ENCODE measurements around the gene HMCES.

Gene HMCES

GRCh38 chr3:129246636-129247035 lies 32.0 kb upstream of the HMCES start:
- DNase-seq (ENCODE audit: low read depth), result no peak
- TF ChIP-seq, protein P1, sequence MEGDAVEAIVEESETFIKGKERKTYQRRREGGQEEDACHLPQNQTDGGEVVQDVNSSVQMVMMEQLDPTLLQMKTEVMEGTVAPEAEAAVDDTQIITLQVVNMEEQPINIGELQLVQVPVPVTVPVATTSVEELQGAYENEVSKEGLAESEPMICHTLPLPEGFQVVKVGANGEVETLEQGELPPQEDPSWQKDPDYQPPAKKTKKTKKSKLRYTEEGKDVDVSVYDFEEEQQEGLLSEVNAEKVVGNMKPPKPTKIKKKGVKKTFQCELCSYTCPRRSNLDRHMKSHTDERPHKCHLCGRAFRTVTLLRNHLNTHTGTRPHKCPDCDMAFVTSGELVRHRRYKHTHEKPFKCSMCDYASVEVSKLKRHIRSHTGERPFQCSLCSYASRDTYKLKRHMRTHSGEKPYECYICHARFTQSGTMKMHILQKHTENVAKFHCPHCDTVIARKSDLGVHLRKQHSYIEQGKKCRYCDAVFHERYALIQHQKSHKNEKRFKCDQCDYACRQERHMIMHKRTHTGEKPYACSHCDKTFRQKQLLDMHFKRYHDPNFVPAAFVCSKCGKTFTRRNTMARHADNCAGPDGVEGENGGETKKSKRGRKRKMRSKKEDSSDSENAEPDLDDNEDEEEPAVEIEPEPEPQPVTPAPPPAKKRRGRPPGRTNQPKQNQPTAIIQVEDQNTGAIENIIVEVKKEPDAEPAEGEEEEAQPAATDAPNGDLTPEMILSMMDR (conservative IDR thresholded peaks at IDR 0.05; ENCODE audit: low read depth, low read length), result no peak

DNA sequence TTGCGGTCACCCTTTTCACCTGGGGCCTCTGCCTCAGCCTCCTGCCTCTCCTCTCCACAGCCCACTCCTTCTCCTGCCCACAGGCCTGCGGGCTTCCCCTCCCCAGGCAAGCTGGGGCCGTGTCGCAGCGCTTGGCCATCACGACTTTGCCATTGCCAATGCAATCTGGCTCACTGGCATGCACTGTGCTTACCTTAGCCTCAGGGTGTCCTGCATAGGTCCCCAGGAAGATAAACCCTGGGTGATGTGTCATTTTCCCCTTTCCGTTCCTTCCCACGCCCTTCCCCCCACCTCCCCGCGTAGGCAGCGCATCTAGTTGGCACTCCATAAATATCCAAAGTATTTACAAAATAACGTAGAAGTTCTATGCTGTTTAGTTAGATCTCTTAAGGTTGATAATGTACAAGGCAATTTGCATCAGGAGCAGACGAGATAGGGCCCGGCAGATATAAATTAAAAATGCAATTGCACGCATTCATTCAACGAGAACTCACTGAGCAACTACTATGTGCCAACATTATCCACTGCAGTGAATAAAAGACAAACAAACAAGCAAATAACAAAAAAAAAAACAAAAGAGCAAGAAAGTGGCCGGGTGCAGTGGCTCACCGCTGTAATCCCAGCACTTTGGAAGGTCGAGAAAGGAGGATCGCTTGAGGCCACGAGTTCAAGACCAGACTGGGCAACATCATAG lies 30.2 kb upstream of the HMCES start:
- H3K4me3 ChIP-seq (ENCODE audit: low read depth, low read length), result peak overlapping the region; percentile 80
- DNase-seq (ENCODE audit: low read depth), result no peak
- TF ChIP-seq, protein P1 (conservative IDR thresholded peaks at IDR 0.05; ENCODE audit: low read depth, low read length), result no peak

More at GRCh38 chr3:129246636-129247035, 32.0 kb upstream of the HMCES start:
- H3K4me3 ChIP-seq (ENCODE audit: low read depth, low read length), result no peak overlapping the region

DNA sequence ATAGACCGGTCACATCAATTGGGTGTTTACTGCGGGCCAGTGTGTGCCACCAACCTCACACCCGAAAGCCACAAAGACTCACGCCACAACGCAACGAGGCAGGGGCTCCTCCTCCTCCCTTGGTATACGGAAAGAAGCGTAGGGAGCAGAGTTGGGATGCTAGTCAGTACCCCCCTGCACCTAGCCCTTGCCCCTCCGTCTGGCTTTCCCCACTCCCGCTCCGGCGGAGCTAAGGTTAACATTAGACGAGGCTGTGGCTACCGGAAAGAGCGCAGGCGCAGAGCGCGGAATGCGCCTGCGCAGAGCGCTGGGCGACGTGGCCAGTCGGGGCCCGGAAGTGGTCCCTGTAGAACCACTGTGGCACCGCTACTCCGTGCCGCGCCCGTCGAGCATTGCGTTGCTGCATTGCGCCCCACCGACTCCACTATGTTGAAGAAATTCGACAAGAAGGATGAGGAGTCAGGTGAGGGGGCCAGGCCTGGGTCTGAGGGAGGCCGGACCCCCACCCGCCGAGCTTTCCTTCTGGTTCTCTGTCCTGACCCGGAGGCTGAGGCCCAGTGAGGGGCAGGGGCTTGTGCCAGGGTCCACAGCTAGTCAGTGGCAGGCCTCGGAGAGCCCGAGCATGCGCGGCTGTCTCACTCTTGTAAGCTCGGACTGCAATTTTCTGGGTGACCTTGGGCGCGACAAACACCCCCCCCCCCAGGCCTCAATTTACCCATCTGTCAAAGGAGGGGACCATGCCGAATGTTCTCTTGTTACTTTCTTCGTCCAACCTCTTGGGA lies 29.2 kb upstream of the HMCES start, which contains the start of gene COPG1:
Gene COPG1 (plus strand): TSS at position 323 of the 782 bp plus-strand sequence. CDS start 104 bp downstream, at position 427.
- TF ChIP-seq, protein P1 (conservative IDR thresholded peaks at IDR 0.05; ENCODE audit: low read depth, low read length), result no peak
- DNase-seq (ENCODE audit: low read depth), result peak; percentile 88
- H3K4me3 ChIP-seq (ENCODE audit: low read depth, low read length), result peak within 1 kb of the TSS; percentile 80

DNA sequence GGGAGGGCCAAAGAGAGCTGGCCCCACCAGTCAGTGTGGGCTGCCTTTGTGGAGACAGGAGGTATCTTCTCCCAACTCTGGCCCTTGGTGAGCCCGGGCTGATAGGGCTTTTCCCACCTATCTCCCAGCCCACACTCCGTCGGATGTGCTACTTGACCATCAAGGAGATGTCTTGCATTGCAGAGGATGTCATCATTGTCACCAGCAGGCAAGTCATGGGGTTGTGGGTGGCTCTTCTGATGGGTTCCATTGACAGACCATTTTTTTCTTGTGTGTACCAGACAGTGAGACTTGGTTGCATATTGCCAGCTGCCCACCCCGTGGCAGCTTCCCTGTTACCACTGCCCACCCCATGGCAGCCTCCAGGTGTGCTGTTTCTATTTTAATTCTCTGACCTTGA lies 25.9 kb upstream of the HMCES start:
- H3K4me3 ChIP-seq (ENCODE audit: low read depth, low read length), result no peak overlapping the region
- TF ChIP-seq, protein P1 (conservative IDR thresholded peaks at IDR 0.05; ENCODE audit: low read depth, low read length), result no peak
- no peak for DNase-seq (ENCODE audit: low read depth)

- TF ChIP-seq, protein P1 (conservative IDR thresholded peaks at IDR 0.05; ENCODE audit: low read depth, low read length), result no peak
- no peak for DNase-seq (ENCODE audit: low read depth)
- H3K4me3 ChIP-seq (ENCODE audit: low read depth, low read length), result no peak overlapping the region
Measured at GRCh38 chr3:129254536-129255230, 24.0 kb upstream of the HMCES start.

- TF ChIP-seq, protein P1 (conservative IDR thresholded peaks at IDR 0.05; ENCODE audit: low read depth, low read length), result no peak
Measured at GRCh38 chr3:129256270-129256669, 22.4 kb upstream of the HMCES start.

More at GRCh38 chr3:129256270-129256669, 22.4 kb upstream of the HMCES start:
- H3K4me3 ChIP-seq (ENCODE audit: low read depth, low read length), result no peak overlapping the region
- DNase-seq (ENCODE audit: low read depth), result no peak

Data from choroid plexus epithelial cell (primary cell).